ENCODE results near the gene TMEM143.

Gene TMEM143

GRCh38 chr19:48290771-48291488 lies 72.8 kb downstream of the TMEM143 start:
- DNase-seq = peak; percentile 14

- no peak for DNase-seq
These were observed 73.4 kb downstream of the TMEM143 start for GRCh38 chr19:48290401-48290770.

GRCh38 chr19:48287748-48288147 lies 76.0 kb downstream of the TMEM143 start:
- DNase-seq = no peak

GRCh38 chr19:48284896-48285295 lies 78.8 kb downstream of the TMEM143 start:
- no peak for DNase-seq

- DNase-seq = no peak
These were observed 79.8 kb downstream of the TMEM143 start for GRCh38 chr19:48283908-48284307.

Data from NCI-H2029 treated with DMSO at 0.1 percent for 48 hours (cell line).